GM19372 (cell line): Measurements from ENCODE around the gene SYCP2.
A peak's percentile ranks its signal among the peaks of the same experiment; 100 is the strongest.

Experiments used
- ATAC-seq: cut with Tn5 transposase; IDR thresholded peaks from one replicate; pipeline ENCODE4 v1.9.1; 2021; ENCODE audit warnings: mild to moderate bottlenecking, low read depth, moderate library complexity; ENCODE audit not compliant: unreplicated experiment

Gene SYCP2

GRCh38 chr20:59944726-59945125 is 11.3 kb upstream of the SYCP2 start:
- no peak for ATAC-seq

- ATAC-seq, result no peak
Measured at GRCh38 chr20:59942245-59942644, 8.8 kb upstream of the SYCP2 start.

- peak; percentile 5 for ATAC-seq
Measured at GRCh38 chr20:59940956-59941294, 7.5 kb upstream of the SYCP2 start.

- peak; percentile 88 for ATAC-seq
Measured at GRCh38 chr20:59940129-59940955, 6.9 kb upstream of the SYCP2 start, which contains the start of the genes FAM217B and PPP1R3D. FAM217B (plus strand) TSS chr20:59940389; CDS start chr20:59943944, 3,555 bp downstream. PPP1R3D (minus strand) TSS chr20:59940305; CDS start chr20:59939931, 374 bp downstream.

GRCh38 chr20:59939879-59940128 is 6.4 kb upstream of the SYCP2 start:
- peak; percentile 27 for ATAC-seq

GRCh38 chr20:59939052-59939878 is 5.8 kb upstream of the SYCP2 start:
- ATAC-seq, result no peak

GRCh38 chr20:59938696-59939051 is 5.2 kb upstream of the SYCP2 start:
- ATAC-seq, result no peak

- ATAC-seq, result no peak
Measured at GRCh38 chr20:59938221-59938620, 4.8 kb upstream of the SYCP2 start.

GRCh38 chr20:59937150-59937549 is 3.7 kb upstream of the SYCP2 start:
- ATAC-seq, result no peak

GRCh38 chr20:59936409-59936808 is 3.0 kb upstream of the SYCP2 start:
- ATAC-seq, result no peak

GRCh38 chr20:59935457-59936185 is 2.2 kb upstream of the SYCP2 start:
- no peak for ATAC-seq

- ATAC-seq, result peak; percentile 68
Measured at GRCh38 chr20:59933849-59934585, 580 bp upstream of the SYCP2 start.

GRCh38 chr20:59932616-59933295 is 681 bp downstream of the SYCP2 start:
- no peak for ATAC-seq

- ATAC-seq, result no peak
Measured at GRCh38 chr20:59931511-59932312, 1.7 kb downstream of the SYCP2 start.

GRCh38 chr20:59925899-59926298 is 7.5 kb downstream of the SYCP2 start:
- ATAC-seq, result no peak

- ATAC-seq, result no peak
Measured at GRCh38 chr20:59925359-59925758, 8.1 kb downstream of the SYCP2 start.

- ATAC-seq, result no peak
Measured at GRCh38 chr20:59923514-59923913, 9.9 kb downstream of the SYCP2 start.

- ATAC-seq, result no peak
Measured at GRCh38 chr20:59920944-59921343, 12.5 kb downstream of the SYCP2 start.

GRCh38 chr20:59912609-59913008 is 20.8 kb downstream of the SYCP2 start:
- ATAC-seq, result no peak
